Stimulated activated CD8-positive, alpha-beta memory T cell treated with anti-CD3 and anti-CD28 coated beads, Interleukin-2, amount 100 ng/mL, for 48 hours (primary cell): ENCODE measurements around the gene HOXB4.

Source experiments
- DNase-seq, 2 donors: peaks; one replicate each; pipeline ENCODE4 v3.0.0-alpha.2; 2020; ENCODE audit warnings: low read depth in 2 of 2

The HOXB4 gene

DNA sequence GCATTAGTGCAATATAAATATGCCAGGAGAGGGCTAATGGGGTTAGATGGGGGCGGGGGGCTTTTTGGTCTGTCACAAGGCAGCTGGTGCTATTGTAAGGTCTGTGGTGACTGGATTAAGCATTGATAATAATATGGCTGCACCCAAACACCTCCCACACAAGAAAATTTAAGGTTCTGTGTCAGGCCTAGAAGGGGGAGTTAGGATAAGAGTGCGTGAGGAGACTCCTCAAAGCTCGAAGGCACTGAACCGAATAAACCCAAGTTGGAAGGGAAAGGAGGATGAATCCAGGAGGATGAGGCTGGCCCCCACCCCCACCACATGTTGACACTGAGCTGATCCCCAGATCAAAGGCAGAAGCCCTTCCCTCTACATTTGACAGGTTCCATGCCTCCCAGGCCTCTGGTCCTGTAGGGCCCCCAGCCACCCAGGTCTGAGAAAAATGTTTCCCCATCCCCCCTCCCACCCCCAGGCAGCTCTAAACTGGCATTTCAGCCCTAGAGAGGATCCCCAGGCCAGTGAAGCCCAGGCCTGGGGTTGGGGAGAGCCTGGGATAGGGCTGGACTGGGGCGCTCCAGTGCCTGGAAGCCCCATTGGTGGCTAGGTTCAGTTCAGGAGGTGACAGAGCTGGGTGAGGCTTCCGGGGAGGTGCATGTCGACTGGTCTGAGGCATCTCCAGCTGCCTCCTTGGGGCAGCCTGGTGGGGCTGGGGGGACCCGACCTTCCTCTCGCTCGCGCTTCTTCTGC is 49.0 kb downstream of the HOXB4 start:
- no peak for DNase-seq

DNA sequence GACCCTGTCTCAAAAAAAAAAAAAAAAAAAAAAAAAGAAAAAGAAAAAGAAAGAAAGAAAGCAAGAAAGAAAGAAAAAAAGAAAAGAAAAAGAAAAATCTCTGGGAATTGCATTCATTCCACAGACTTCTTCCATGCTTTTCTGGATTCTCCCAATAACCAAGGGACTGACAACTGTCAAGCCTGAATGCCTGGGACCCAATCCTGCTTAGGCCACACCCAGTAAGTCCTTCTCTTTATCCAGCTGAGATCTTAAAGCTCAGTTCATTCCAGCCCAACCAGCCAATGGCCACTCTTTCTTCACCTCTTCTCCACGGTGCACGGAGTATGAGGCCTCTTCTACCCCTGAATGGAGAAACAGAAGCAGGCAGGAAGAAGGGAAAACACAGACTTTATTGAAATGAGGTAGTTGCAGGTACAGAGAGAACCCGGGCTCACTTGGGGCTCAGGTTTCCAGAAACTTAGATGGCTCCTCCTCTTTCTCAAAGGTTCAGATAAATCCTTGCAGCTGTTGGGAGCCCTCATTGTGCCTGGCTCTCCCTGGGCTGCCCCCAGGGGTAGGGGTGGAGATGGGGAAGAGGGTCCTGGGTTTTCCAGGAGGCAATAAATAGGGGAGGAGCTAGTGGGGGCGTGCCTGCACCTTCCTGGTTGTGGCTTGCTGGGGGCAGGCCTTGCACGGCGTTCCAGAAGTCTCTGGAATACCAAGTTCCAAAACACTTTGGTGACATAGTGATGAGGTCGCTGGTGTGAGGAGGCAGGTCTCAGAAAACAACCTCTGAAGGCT is 49.8 kb downstream of the HOXB4 start:
- DNase-seq, result no peak

DNA sequence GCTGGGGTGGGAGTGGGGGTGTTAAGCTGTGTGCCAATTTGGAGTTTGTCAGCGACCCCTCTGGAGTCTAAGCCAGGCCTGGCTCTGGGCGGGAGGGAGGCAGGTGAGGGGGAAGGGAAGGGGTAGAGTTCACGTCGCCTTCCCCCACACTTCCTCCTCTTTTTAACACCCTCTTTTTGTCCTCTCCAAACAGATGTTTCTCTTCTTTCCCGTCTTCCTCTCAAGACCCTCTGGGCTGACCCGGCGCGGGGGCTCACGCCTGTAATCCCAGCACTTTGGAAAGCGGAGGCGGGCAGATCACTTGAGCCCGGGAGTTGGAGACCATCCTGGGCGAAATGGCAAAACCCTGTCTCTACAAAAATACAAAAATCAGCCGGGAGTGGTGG is 50.6 kb downstream of the HOXB4 start:
- no peak for DNase-seq

DNA sequence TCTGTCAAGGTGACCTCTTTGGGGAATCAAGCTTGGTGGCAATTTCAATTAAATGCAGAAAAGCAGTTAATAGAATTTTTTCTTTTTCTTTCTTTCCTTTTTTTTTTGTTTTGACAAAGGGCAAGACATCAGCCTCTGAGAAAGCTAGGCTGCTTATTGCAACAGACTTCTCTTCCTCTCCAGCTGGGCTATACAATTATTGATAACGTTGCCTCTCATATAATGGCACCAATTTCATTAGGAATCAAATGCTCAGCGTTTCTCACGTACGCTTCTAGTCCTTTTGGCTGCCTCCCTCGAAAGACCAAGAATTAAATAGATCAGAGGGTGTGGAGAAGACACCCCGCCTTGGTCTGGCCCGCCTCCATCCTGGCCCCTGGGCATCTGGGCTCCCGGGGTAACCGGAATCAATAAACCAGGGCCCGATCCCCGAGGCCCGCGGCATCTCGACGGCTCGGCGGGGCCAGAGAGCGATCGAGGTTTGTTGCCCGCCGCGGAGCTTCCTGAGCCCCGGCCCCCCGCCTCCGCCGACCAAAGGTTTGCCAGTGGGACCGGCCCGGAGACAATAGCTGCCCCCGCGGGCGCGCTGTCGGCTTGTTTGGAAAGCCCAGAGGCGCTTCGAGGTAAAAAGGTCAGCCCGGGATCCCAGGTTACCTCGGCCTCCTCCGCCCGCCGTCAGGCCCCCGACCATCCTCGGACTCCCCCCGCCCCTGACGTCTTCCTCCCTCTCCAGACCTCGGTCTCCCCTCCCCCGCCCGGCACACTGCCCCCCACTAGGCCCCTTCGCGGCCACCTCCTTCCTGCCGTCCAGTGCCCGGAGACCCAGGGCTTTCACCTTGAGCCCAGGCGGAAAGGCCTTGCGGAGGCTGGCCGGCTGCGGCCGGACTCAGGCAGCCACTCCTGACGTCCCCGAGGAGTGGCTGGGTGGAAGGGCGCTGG is 51.3 kb downstream of the HOXB4 start:
- DNase-seq, result no peak
